Mesothelial cell of epicardium (in vitro differentiated cells): ENCODE results near the gene WIPF2. TPM values are rescaled to one million over a fixed set of nuclear protein-coding genes. Genes with fewer than 3 reads are reported as not detected.
A peak's percentile ranks its signal among the peaks of the same experiment; 100 is the strongest.

Experiments used
- DNase-seq, 2 experiments: peaks; one replicate each; pipeline ENCODE4 v3.0.0; 2021; ENCODE audit warnings: low spot score in 2 of 2; ENCODE audit not compliant: unreplicated experiment in 2 of 2
- H3K27ac Mint-ChIP-seq: 2 replicates; pipeline ENCODE4 v1.8.0; 2021; ENCODE audit warnings: mixed read lengths
- H3K27me3 Mint-ChIP-seq: 2 replicates; pipeline ENCODE4 v1.8.0; 2021; ENCODE audit warnings: low read depth, mixed read lengths
- H3K36me3 Mint-ChIP-seq: 2 replicates; pipeline ENCODE4 v1.8.0; 2021; ENCODE audit warnings: mixed read lengths
- H3K4me1 Mint-ChIP-seq: 2 replicates; pipeline ENCODE4 v1.8.0; 2021; ENCODE audit warnings: mixed read lengths
- H3K4me3 Mint-ChIP-seq: 2 replicates; pipeline ENCODE4 v1.8.0; 2021; ENCODE audit warnings: mild to moderate bottlenecking, moderate library complexity, mixed read lengths
- H3K9me3 Mint-ChIP-seq: 2 replicates; pipeline ENCODE4 v1.8.0; 2021; ENCODE audit warnings: mixed read lengths
- CTCF ChIP-seq: fragments of 200-600 bp; sonication (generic); IDR thresholded peaks from one replicate; pipeline ENCODE4 v1.5.0; 2021; ENCODE audit warnings: antibody characterized with exemption; ENCODE audit not compliant: unreplicated experiment
- total RNA-seq: library from RNA; stranded (reverse); gene quantifications from 3 replicates; pipeline ENCODE4 v1.2.1, GENCODE V29; 2021

The WIPF2 gene
- 27.0 to 28.7 TPM (median 28.1 TPM) in 3 replicates for total RNA-seq

GRCh38 chr17:40218740-40219593 lies at the start of gene WIPF2:
TSS of gene WIPF2 (plus strand) at chr17:40219304. CDS start at chr17:40256460, 37,156 bp downstream.
- no peaks in the 10 kb centered on the region for H3K9me3 Mint-ChIP-seq
- peak; percentile 92 for TF ChIP-seq CTCF
- peak; percentile 96 to 98 for DNase-seq
- no peaks in the 10 kb centered on the region for H3K27me3 Mint-ChIP-seq
- H3K4me3 Mint-ChIP-seq = peak within 1 kb of the TSS; percentile 77
- no peaks in the 10 kb centered on the region for H3K36me3 Mint-ChIP-seq
- H3K4me1 Mint-ChIP-seq = peaks cover 13% of the 10 kb centered on the region
- peak within 1 kb of the TSS; percentile 100 for H3K27ac Mint-ChIP-seq

GRCh38 chr17:40170325-40170724 lies 48.8 kb upstream of the WIPF2 start:
- no peak overlapping the region for H3K4me3 Mint-ChIP-seq

GRCh38 chr17:40171750-40172149 lies 47.4 kb upstream of the WIPF2 start:
- Mint-ChIP-seq H3K4me3 (no peak overlapping the region), H3K36me3 (peaks cover 41% of the 10 kb centered on the region), H3K4me1 (peaks cover 15% of the 10 kb centered on the region), H3K27me3 (no peaks in the 10 kb centered on the region), H3K9me3 (no peaks in the 10 kb centered on the region), H3K27ac (no peak overlapping the region)
- DNase-seq = no peak
- TF ChIP-seq CTCF = no peak

More at GRCh38 chr17:40170325-40170724, 48.8 kb upstream of the WIPF2 start:
- H3K36me3 Mint-ChIP-seq = peaks cover 39% of the 10 kb centered on the region
- no peak overlapping the region for H3K27ac Mint-ChIP-seq
- H3K9me3 Mint-ChIP-seq = no peaks in the 10 kb centered on the region
- DNase-seq = no peak
- peaks cover 8% of the 10 kb centered on the region for H3K4me1 Mint-ChIP-seq
- H3K27me3 Mint-ChIP-seq = no peaks in the 10 kb centered on the region
- TF ChIP-seq CTCF = no peak

- DNase-seq = no peak
- H3K36me3 Mint-ChIP-seq = peaks cover 36% of the 10 kb centered on the region
- H3K27me3 Mint-ChIP-seq = no peaks in the 10 kb centered on the region
- no peak overlapping the region for H3K4me3 Mint-ChIP-seq
- H3K9me3 Mint-ChIP-seq = no peaks in the 10 kb centered on the region
- H3K4me1 Mint-ChIP-seq = peaks cover 14% of the 10 kb centered on the region
- no peak for TF ChIP-seq CTCF
- no peak overlapping the region for H3K27ac Mint-ChIP-seq
Measured at GRCh38 chr17:40173091-40173777, 45.9 kb upstream of the WIPF2 start.

GRCh38 chr17:40173778-40174135 lies 45.3 kb upstream of the WIPF2 start:
- DNase-seq = no peak

More at GRCh38 chr17:40173778-40174135, 45.3 kb upstream of the WIPF2 start:
- H3K36me3 Mint-ChIP-seq = peaks cover 34% of the 10 kb centered on the region
- H3K27me3 Mint-ChIP-seq = no peaks in the 10 kb centered on the region
- TF ChIP-seq CTCF = no peak
- no peak overlapping the region for H3K27ac Mint-ChIP-seq
- H3K9me3 Mint-ChIP-seq = no peaks in the 10 kb centered on the region
- H3K4me1 Mint-ChIP-seq = peaks cover 12% of the 10 kb centered on the region
- H3K4me3 Mint-ChIP-seq = no peak overlapping the region
